Amygdala (tissue), 56 donors: Measurements from ENCODE around the gene CALHM3.
"Not testable (repeated sequence)": the region's sequence is repeated elsewhere in the genome, so short reads cannot be mapped to it uniquely, and the experiment has no call there.

Source experiments
- DNase-seq, 56 donors: peaks; one replicate each; lab custom pipeline; 2025; lab: John Stamatoyannopoulos, UW

The CALHM3 gene, protein sequence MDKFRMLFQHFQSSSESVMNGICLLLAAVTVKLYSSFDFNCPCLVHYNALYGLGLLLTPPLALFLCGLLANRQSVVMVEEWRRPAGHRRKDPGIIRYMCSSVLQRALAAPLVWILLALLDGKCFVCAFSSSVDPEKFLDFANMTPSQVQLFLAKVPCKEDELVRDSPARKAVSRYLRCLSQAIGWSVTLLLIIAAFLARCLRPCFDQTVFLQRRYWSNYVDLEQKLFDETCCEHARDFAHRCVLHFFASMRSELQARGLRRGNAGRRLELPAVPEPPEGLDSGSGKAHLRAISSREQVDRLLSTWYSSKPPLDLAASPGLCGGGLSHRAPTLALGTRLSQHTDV

DNA sequence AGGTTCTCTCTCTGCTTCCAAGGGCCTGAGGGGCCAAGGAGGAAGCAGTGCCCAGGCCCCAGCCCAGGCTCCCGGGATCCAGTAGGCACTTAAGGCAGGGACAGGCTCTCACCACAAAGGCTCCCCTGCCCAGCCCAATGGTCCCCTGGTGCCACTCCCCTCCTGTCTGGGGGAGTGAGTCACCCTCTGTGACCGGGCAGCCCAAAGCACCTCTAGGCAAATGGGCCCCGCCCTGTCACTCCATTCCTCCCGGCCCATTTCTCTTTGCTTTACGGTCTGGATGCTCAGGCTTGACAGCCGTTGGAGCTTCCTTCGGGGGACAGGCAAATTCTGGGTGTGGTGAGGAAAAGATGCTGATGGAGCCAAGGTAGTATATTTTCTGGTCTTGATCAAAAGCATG lies at the start of gene CALHM3:
Gene CALHM3, minus strand, starts transcription at position 106 of the 400 bp plus-strand sequence. CDS start 208 bp downstream, outside the sequence.
- DNase-seq = no peak

DNA sequence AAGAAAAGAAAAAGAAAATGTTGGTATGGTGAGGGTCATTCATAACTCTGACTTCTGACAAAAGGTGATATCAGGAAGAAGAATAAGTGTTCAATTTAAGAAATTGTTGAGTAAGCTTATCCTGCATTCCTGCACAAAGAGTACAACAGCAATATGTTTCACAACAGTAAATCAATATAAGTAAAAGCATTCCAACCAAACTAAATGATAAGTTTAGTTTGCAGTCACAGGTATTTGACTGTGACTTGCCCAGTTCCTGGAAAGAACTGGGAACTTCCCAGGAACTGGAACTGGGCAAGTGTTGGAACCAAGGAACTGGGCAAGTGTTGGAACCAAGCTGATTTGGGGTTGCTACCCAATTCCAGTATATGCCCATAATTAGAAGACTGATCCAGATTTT lies 49.5 kb upstream of the CALHM3 start:
- no peak for DNase-seq

DNA sequence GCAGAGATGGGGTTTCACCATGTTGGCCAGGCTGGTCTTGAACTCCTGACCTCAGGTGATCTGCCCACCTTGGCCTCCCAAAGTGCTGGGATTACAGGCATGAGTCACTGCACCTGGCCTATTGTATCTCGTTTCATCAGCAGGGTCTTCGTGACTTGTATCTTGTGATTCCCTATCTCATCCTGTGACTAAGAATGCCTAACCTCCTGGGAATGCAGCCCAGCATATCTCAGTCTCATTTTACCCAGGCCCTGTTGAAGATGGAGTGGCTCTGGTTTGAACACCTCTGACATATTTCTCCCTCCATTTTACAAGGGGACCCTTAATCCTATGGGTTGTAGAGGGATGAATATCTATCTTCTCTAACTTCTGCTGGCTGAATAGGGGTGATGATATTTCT lies 48.4 kb upstream of the CALHM3 start:
- DNase-seq = not testable (repeated sequence)

DNA sequence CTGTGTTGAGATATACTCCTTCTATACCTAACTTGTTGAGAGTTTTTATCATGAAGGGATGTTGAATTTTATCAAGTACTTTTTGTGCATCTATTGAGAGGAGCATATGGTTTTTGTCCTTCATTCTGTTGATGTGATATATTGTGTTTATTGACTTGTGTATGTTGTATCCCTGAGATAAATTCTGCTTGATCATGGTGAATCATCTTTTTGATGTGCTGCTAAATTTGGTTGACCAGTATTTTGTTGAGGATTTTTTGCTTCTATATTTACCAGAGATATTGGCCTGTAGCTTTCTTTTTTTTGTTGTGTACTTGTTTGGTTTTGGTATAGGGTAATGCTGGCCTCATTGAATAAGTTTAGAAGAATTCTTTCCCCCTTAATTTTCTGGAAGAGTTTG lies 46.9 kb upstream of the CALHM3 start:
- DNase-seq = no peak

DNA sequence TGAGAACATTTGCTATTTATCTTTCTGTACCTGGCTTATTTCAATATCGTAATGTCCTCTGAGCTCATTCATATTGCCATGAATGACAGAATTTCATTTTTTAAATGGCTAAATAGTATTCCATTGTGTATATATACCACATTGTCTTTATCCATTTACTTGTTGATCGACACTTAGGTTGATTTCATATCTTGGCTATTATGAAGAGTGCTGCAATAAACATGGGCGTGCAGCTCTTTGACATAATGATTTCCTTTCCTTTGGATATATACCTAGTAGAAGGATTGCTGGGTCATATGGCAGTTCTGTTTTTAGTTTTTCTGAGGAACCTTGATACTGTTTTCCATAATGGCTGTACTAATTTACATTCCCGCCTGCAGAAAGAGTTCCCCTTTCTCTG lies 44.6 kb upstream of the CALHM3 start:
- no peak for DNase-seq

DNA sequence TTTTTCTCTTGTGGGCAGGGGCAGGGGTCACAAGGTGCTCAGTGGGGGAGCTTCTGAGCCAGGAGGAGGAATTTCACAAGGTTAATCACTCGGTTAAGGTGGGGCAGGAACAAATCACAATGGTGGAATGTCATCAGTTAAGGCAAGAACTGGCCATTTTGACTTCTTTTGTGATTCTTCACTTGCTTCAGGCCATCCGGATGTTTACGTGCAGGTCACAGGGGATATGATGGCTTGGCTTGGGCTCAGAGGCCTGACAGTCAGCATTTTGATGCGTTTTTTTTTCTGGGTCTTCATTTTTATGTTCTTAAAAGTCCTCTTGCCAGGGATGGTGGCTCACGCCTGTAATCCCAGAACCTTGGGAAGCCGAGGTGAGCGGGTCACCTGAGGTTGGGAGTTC lies 43.0 kb upstream of the CALHM3 start:
- DNase-seq = not testable (repeated sequence)

DNA sequence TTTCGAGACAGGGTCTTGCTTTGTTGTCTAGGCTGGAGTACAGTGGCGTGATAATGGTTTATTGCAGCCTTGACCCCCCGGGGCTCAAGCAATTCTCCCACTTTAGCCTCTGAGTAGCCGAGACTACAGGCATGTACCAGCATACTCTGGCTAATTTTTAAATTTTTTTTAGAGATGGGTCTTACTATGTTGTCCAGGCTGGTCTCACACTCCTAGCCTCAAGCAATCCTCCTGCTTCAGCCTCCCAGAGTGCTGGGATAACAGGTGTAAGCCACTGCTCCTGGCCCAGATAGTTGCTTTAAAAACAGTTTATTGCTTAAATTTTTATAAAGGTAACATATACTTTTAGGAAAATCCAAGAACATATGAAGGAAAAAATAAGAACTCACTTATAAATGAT lies 40.8 kb upstream of the CALHM3 start:
- no peak for DNase-seq

DNA sequence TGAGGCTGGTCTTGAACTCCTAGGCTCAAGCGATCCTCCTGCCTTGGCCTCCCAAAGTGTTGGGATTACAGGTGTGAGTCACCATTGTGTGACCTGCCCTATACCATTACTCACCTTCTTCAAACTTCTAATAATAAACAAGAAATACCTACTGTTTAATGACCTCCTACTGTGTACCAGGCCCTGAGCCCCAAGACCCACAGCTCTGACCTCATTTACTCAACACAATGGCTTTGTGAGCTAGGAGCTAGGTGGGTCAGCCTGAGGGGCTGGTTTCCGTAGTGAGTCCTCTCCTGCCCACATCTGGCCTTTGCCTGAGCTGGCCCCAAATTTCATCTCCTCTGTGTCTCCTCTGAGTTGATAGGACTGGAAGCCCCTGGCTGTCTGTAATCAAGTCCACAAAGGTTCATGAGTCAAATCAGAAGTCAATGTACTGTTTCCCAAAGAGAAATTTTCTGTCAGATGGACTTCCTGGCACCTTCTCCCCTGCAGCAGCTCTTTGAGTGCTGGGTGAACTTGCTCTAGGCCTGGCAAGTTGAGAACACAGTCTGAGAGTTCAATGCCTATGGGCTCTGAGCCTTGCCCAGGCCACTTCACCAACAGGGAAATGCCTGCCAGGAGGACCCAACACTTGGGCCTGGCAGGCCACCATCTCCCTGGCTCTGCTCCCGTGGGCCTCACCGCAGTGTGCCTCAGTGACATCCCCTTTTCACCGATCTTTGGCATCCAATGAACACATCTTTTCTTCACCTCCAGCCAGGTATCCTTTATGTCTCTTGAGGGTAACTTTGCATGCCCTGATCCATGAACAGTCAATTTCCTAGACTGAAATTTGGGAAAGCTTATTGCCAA lies 38.4 kb upstream of the CALHM3 start:
- no peak for DNase-seq

DNA sequence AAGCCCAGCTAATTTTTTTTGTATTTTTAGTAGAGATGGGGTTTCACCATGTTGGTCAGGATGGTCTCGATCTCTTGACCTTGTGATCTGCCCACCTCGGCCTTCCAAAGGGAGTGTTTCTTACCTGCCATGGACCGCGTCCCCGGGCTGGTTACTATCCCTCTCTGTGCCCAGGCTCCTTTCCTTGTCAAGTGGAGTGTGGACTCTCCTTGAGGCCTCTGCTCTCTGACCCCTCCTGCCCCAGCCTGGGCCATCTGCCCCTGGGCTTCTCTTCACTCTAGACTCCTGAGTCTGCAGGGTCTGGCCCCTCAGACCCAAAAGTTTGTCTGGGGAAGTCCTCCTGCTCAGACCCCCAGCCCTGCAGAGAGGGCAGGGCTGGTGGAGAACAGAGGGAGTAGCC lies 35.2 kb upstream of the CALHM3 start:
- DNase-seq = no peak

DNA sequence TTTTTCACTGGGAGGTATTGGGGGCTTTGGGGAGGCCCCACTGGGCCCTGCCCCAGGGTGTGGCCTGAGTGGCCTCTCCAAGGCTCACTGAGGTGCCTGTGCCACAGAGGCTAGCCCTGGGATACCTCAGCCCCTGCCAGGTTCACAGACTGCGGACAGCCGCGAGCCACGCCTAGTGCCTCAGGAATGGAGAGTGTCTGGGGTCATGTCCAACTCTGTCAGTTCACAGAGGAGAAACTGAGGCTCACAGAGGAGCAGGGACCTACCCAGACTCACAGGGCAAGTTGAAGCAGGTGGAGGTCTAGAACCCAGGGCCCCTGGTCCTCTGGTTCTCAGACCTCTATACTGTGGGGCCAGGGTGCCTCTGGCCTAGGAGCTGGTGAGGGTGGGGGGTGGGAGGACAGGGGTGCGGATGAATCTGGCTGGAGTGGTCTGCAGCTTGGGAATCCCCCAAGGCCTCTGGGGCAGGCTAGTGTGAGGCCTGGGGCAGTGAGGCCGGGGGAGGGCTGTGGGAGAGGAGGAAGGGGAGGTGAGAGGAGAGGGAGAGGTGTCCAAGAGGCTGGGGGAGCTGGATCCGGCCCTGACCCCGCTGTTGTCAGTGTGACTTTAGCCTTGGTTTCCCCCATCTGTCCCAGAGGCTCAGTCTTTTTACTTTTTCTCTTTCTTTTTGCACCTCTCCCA lies 34.5 kb upstream of the CALHM3 start:
- DNase-seq = no peak

DNA sequence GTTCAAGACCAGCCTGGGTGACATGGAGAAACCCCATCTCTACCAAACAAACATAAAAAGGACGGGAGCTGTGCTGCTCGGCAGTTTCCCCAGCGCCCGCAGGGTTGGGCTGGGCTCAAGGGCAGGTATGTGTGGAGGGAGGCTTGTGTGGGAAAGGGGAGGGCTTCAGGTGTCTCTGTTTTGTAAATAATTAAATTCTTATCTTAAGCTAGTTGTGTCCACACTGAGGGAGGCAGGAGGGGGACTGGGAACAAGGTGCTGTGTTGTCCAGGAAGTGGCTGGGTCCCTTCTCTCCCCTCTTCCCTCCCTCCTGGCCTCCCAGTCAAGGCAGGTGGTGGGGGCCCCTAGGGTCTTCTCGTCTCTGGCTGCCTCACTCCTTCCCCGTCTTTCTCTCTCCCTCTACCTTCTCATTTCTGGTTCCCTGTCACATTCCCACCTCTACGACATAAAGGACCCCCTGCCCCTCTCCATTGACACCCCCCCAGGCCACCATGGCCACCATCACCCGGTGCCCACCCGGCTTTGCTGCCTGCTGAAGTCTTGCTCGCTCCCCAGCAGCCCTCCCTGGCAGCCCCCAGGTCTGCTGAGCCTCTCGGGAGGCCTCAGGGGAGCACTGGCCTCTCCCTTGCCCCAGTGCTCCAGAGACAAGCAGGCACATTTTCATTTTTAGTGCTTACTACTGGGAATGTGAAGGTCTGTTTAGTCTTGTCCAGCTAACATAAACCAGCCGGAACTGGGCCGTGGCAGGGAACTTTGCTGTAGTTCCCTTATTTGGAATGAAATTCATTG lies 33.7 kb upstream of the CALHM3 start:
- DNase-seq = no peak

DNA sequence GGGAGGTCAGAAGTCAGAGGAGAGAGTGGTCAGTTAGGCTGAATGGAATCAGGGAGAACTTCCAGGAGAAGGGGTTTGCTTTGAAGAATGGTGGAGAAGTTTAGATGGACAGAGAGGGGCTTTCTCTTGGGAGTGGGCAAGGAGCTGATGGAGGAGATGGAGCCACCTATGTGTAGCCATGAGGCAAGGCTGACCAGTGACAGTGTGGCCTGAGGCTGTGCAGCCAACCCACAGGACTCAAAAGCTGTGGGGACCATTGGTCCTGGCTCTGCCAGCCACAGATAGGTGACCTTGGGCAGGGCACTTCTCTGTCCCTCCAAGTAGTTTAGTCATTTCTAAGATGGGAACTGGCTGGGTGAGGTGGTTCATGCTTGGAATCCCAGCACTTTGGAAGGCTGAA lies 33.1 kb upstream of the CALHM3 start:
- DNase-seq = no peak

DNA sequence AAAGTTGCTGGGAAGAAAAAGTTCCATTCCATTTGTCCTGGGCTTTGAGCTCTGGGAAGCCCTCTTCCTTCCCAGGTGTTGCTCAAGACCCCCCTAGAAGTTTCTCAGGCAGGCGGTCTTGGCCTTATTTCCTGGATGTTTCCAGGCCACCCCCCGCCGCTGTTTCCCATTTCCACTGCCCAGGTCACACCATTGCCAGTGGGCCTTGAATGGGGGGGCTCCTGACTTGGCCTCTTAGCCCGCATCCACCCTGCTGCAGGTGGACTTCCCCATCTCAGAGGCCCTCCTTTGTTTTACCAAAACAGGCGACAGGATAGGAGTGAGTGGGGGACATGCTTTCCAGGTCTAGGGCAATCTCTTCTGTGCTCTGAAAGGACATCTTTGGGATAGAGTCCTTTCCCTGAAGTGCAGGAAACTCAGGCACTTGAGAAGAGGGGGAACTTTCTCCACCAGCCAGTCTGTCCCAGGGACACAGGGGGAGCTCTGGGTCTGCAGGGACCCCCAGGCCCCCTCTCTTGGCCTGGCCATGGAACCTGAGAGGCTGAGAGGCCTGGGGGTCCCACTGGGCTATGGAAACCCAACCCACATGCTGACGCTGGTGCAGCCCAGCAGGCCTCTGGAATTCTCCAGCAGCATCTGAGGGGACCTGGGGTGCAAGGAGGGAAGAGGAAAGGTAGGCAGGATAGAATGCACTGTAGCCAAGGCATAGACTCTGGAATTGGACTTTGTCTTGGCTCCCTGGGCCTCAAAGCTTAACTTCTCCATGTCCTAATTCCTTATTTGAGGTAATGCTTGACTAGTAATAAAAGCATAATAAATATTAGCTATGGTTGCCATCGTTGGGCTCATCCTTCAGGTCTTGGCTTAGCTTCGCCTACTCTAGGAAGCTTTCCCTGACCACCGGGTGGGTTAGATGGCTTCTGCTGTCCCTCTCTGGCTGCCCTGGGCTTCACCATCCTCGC lies 32.0 kb upstream of the CALHM3 start:
- DNase-seq = no peak

DNA sequence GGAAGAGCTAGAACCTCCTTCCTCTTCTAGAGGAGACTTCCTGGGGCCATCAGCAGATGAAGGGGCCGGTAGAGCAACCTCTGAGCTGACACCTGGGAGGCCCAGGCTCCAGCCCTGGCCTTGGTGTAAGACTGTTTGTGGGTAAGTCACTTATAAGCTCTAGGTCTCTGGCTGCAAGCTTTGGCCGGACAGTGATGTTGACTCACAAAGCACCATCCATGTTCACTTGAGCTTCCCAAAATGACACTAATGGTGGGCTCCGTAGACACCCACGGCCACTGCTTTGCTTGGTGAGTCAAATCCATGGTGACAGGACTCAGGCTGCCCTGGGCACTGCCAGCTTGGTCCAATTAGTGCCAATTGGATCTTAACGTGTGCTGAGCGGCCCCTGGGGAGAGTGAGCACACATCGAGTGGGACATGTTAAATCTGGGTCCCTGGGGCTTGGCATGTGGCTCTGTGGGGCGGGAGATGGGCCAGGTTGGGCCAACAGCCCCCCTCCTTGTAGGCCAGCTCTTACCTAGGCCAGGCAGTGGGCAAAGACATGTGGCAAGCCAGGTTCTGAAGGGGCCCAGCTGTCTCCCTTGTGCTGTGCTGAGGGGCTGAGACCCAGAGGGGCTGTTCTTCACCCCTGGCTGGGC lies 31.1 kb upstream of the CALHM3 start:
- no peak for DNase-seq

DNA sequence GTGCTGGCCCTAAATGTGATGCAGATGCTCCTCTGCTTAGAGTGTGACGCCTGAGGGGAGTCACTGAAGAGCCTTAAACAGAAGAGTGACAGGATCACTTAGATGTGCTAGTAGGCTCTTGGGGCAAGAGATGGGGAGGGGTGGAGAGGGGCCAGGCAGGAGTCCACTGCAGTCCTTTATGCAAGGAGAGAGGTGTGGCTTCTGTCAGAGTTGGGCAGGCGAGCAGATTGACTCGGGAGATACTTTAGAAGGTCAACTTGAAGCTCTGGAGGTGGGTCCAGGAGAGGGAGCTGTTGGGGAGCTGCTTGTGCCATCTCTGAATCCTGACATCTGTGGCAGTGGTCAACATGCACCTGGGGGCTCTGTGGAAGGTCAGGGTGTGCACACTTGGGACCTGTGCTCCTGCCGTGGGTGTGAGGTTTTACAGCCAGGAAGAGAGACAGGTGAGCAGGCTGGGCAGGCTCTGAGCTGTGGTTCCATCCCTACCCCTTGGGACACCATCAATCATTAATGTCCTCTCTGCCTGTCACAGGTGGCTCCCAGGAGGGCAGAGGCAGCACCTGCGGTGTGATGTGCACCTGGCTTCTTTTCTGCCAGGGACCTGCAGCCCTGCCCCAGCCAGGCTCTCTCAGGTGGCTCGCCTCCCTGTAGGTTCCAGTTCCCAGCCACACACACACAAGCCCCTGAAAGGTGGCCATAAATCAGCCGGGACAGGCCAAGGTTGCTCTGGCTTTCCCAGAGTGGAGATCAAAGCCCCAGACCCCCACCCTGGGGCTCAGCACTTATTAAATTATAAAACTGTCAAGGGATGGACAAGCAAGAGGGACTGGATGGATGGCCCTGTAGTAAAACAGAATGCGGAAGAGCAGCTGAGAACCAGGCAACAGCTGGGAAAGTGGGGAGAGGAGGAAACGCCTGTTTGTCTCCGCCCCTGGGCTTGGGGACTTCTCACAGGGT lies 28.5 kb upstream of the CALHM3 start:
- no peak for DNase-seq

DNA sequence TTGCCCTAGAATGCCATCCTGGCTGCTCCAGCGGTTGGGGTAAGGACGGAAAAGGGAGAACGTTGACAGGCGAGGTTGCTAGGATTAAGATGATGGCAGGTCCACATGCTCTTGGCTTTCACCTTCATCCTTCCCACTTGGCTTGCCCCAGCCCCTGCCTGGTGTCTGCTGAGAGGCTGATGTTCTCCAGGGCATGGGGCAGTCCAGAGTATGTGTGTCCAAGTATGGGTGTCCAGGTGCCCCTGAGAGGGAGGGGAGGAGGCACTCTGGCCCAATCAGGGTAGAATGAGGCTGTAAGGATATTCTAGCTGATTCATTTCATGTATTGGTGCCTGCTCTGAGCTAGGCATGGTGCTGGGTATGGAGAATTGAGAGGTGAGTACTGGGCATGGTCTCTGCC lies 27.0 kb upstream of the CALHM3 start:
- no peak for DNase-seq

DNA sequence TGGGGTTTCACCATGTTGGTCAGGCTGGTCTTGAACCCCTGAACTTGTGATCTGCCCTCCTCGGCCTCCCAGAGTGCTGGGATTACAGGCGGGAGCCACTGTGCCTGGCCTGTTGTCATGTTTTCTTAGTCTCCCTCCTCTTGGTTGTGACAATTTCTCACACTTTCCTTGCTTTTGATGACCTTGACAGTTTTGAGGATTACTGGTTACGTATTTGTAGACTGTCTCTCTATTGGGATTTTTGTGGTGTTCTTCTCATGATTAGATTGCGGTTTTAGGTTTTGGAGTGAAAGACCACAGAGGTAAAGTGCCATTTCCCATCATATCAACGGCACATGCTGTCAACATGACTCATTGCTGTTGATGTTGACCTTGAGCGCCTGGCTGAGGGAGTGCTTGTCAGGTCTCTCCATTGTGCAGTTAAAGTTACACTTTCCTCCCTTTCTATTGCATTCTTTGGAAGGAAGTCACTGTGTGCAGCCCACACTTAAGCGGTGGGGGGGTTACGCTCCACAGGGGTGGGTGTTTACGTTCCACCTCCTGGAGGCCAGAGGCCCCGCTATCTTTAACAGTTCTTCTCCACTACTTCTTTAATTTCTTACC lies 25.2 kb upstream of the CALHM3 start:
- no peak for DNase-seq
